ENCODE measurements around the gene LMAN2L.

Gene LMAN2L

GRCh38 chr2:96700086-96700485 lies 39.8 kb downstream of the LMAN2L start:
- Mint-ChIP-seq H3K9me3 (no peaks in the 10 kb centered on the region), H3K4me3 (no peak overlapping the region), H3K27ac (no peak overlapping the region), H3K4me1 (ENCODE audit: low read depth) (no peaks in the 10 kb centered on the region), H3K36me3 (ENCODE audit: low read depth) (no peaks in the 10 kb centered on the region), H3K27me3 (no peaks in the 10 kb centered on the region)

- H3K27ac Mint-ChIP-seq: no peak overlapping the region
These were observed 40.2 kb downstream of the LMAN2L start for GRCh38 chr2:96699621-96700020.

GRCh38 chr2:96699021-96699420 lies 40.8 kb downstream of the LMAN2L start:
- Mint-ChIP-seq H3K4me1 (ENCODE audit: low read depth) (no peaks in the 10 kb centered on the region), H3K9me3 (no peaks in the 10 kb centered on the region), H3K4me3 (no peak overlapping the region), H3K27me3 (no peaks in the 10 kb centered on the region), H3K27ac (no peak overlapping the region), H3K36me3 (ENCODE audit: low read depth) (no peaks in the 10 kb centered on the region)

More at GRCh38 chr2:96699621-96700020, 40.2 kb downstream of the LMAN2L start:
- Mint-ChIP-seq H3K36me3 (ENCODE audit: low read depth) (no peaks in the 10 kb centered on the region), H3K4me1 (ENCODE audit: low read depth) (no peaks in the 10 kb centered on the region), H3K9me3 (no peaks in the 10 kb centered on the region), H3K27me3 (no peaks in the 10 kb centered on the region), H3K4me3 (no peak overlapping the region)

DNA sequence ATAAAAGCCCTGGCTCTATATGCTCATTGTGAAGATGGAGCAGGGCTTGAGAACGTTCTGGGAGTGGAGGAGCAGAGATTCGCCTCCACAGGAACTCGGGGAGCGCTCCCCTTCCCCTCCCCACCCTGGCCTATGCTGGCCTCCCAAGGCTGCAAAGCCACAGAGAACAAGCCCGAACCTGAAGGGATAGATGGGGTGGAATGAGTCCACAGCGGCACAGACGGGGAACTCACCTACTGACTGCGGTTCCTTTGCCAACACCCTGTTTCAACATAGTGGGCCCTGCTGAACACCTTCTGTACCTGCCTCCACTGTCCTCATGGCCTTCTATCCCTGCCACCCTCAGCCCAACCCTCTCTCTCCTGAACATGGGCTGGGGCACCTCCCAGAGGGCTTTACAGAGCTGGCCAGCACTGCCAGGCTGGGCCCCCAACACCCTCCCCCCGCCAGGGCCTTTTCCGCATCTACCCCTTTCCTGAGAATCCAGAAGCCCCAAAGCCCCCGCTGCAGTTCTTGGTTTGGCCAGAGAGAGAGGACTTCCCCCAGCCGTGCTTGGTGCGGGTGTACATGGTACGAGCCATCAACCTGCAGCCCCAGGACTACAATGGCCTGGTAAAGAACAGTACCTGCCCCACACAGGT lies 41.5 kb downstream of the LMAN2L start:
- no peaks in the 10 kb centered on the region for H3K4me1 Mint-ChIP-seq (ENCODE audit: low read depth)
- no peaks in the 10 kb centered on the region for H3K9me3 Mint-ChIP-seq
- no peak overlapping the region for H3K4me3 Mint-ChIP-seq
- no peaks in the 10 kb centered on the region for H3K27me3 Mint-ChIP-seq
- H3K36me3 Mint-ChIP-seq (ENCODE audit: low read depth): no peaks in the 10 kb centered on the region
- H3K27ac Mint-ChIP-seq: no peak overlapping the region

- H3K36me3 Mint-ChIP-seq (ENCODE audit: low read depth): no peaks in the 10 kb centered on the region
- no peak overlapping the region for H3K27ac Mint-ChIP-seq
- H3K9me3 Mint-ChIP-seq: no peaks in the 10 kb centered on the region
- H3K4me3 Mint-ChIP-seq: no peak overlapping the region
- no peaks in the 10 kb centered on the region for H3K27me3 Mint-ChIP-seq
- H3K4me1 Mint-ChIP-seq (ENCODE audit: low read depth): no peaks in the 10 kb centered on the region
These were observed 42.4 kb downstream of the LMAN2L start for GRCh38 chr2:96697476-96697875.

GRCh38 chr2:96695602-96696001 lies 44.3 kb downstream of the LMAN2L start:
- H3K9me3 Mint-ChIP-seq: no peaks in the 10 kb centered on the region
- H3K27me3 Mint-ChIP-seq: no peaks in the 10 kb centered on the region
- no peak overlapping the region for H3K27ac Mint-ChIP-seq
- no peaks in the 10 kb centered on the region for H3K4me1 Mint-ChIP-seq (ENCODE audit: low read depth)
- H3K36me3 Mint-ChIP-seq (ENCODE audit: low read depth): no peaks in the 10 kb centered on the region
- H3K4me3 Mint-ChIP-seq: no peak overlapping the region

DNA sequence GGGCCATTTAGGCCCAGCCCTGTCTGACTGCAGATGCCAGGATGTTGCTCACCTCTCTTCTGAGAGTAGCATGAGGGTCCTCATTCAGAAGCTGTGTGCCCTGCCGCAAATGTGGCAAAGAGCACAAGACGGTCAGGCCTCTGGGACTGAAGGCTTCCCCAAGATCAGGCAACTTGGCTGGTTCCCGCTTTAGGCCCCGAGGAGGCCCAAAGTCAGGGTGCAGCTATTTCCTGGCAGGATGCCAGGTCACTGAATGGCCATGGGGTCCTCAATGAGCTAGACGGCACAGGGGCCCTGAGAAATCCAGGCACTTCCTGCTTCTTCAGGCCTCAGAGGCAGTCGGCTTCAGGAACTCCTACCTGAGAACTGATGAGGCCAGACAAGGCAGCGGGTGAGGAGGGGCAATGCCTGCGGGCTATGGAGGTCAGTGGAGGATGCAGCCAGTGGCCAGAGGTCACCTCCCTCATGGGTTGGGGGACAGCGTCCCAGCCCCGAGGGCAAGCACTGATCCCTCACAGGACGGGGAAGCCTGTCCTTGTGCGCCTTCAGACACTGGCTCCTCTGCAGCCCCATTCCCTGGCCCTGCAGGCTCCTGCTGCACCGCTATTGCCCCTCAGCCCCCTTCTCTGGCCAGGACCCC lies 44.9 kb downstream of the LMAN2L start:
- Mint-ChIP-seq H3K27ac (no peak overlapping the region), H3K4me3 (no peak overlapping the region), H3K36me3 (ENCODE audit: low read depth) (no peaks in the 10 kb centered on the region), H3K9me3 (no peaks in the 10 kb centered on the region), H3K4me1 (ENCODE audit: low read depth) (no peaks in the 10 kb centered on the region), H3K27me3 (no peaks in the 10 kb centered on the region)

- H3K36me3 Mint-ChIP-seq (ENCODE audit: low read depth): no peaks in the 10 kb centered on the region
These were observed 45.6 kb downstream of the LMAN2L start for GRCh38 chr2:96694279-96694678.

DNA sequence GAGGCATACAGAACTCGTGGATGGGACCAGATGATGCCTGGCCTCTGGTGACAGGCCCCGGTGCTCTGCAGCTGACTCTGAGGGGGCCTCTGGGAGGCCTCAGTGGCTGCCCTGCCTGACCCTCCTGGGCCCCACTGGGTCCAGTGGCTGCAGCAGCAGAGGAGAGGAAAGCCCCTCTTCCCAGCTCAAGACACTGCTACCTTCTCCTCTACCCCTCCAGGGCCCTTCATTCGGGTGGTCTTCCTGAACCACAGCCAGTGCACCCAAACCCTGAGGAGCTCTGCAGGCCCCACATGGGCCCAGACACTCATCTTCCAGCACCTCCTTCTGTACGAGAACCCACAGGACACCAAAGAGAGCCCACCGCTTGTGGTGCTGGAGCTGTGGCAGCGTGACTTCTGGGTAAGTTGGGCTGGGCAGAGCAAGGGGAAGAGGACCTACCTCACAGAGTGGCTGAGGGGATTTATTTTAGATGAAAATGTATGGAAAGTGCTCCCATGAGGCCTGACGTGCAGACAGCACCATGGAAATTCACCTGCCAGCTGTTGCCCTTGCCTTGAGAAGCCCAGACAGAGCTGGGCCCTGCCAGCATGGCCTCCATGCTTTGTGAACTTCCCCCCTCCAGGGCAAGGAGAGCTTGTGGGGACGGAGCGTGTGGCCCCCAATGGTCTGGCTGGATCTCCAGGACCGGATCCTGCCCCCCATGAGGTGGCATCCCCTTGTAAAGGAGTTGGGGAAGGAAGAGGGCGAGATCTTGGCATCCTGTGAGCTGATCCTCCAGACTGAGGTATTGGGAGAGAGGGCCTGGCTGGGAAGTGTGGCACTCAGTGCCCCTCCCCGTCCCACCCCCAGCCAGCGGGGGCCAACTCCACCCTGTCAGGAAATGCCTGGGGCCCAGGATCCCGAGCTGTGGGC lies 46.3 kb downstream of the LMAN2L start:
- Mint-ChIP-seq H3K27me3 (no peaks in the 10 kb centered on the region), H3K27ac (no peak overlapping the region), H3K9me3 (no peaks in the 10 kb centered on the region), H3K4me1 (ENCODE audit: low read depth) (no peaks in the 10 kb centered on the region), H3K4me3 (no peak overlapping the region), H3K36me3 (ENCODE audit: low read depth) (no peaks in the 10 kb centered on the region)

More at GRCh38 chr2:96694279-96694678, 45.6 kb downstream of the LMAN2L start:
- Mint-ChIP-seq H3K27me3 (no peaks in the 10 kb centered on the region), H3K27ac (no peak overlapping the region), H3K4me1 (ENCODE audit: low read depth) (no peaks in the 10 kb centered on the region), H3K9me3 (no peaks in the 10 kb centered on the region), H3K4me3 (no peak overlapping the region)

GRCh38 chr2:96692094-96692971 lies 47.5 kb downstream of the LMAN2L start:
- no peaks in the 10 kb centered on the region for H3K4me1 Mint-ChIP-seq (ENCODE audit: low read depth)
- H3K4me3 Mint-ChIP-seq: no peak overlapping the region
- no peaks in the 10 kb centered on the region for H3K27me3 Mint-ChIP-seq
- no peak overlapping the region for H3K27ac Mint-ChIP-seq
- no peaks in the 10 kb centered on the region for H3K9me3 Mint-ChIP-seq
- H3K36me3 Mint-ChIP-seq (ENCODE audit: low read depth): no peaks in the 10 kb centered on the region

- Mint-ChIP-seq H3K27me3 (no peaks in the 10 kb centered on the region), H3K4me3 (no peak overlapping the region), H3K36me3 (ENCODE audit: low read depth) (no peaks in the 10 kb centered on the region), H3K27ac (no peak overlapping the region), H3K9me3 (no peaks in the 10 kb centered on the region), H3K4me1 (ENCODE audit: low read depth) (no peaks in the 10 kb centered on the region)
These were observed 48.7 kb downstream of the LMAN2L start for GRCh38 chr2:96691022-96691612.

- Mint-ChIP-seq H3K4me3 (no peak overlapping the region), H3K27me3 (no peaks in the 10 kb centered on the region), H3K36me3 (ENCODE audit: low read depth) (no peaks in the 10 kb centered on the region), H3K4me1 (ENCODE audit: low read depth) (no peaks in the 10 kb centered on the region), H3K9me3 (no peaks in the 10 kb centered on the region), H3K27ac (no peak overlapping the region)
These were observed 49.4 kb downstream of the LMAN2L start for GRCh38 chr2:96690306-96691021.

GRCh38 chr2:96689431-96689991 lies 50.4 kb downstream of the LMAN2L start:
- Mint-ChIP-seq H3K4me1 (ENCODE audit: low read depth) (no peaks in the 10 kb centered on the region), H3K27ac (no peak overlapping the region)

More at GRCh38 chr2:96689431-96689991, 50.4 kb downstream of the LMAN2L start:
- H3K4me3 Mint-ChIP-seq: no peak overlapping the region
- H3K36me3 Mint-ChIP-seq (ENCODE audit: low read depth): no peaks in the 10 kb centered on the region
- peaks cover 2% of the 10 kb centered on the region for H3K27me3 Mint-ChIP-seq
- no peaks in the 10 kb centered on the region for H3K9me3 Mint-ChIP-seq
